ENCODE results near the gene CDC42BPB.

CDC42BPB gene

GRCh38 chr14:102971836-102972606 is 85.3 kb downstream of the CDC42BPB start:
- H3K27ac ChIP-seq = peak overlapping the region; percentile 84
- TF ChIP-seq CTCF (conservative IDR thresholded peaks at IDR 0.05) = no peak

GRCh38 chr14:102971314-102971713 is 86.0 kb downstream of the CDC42BPB start:
- 0 out of 2 replicates have a peak overlapping the region, but pooled peaks have one; percentile 26 for H3K27ac ChIP-seq
- TF ChIP-seq CTCF (conservative IDR thresholded peaks at IDR 0.05) = no peak

GRCh38 chr14:102970496-102970895 is 86.9 kb downstream of the CDC42BPB start:
- H3K27ac ChIP-seq = peak overlapping the region; percentile 26; the same call in 1 of the 2 replicates
- no peak for TF ChIP-seq CTCF (conservative IDR thresholded peaks at IDR 0.05)

- no peak overlapping the region for H3K27ac ChIP-seq
- no peak for TF ChIP-seq CTCF (conservative IDR thresholded peaks at IDR 0.05)
Observed at GRCh38 chr14:102969901-102970300, 87.4 kb downstream of the CDC42BPB start.

- TF ChIP-seq CTCF (conservative IDR thresholded peaks at IDR 0.05) = no peak
- no peak overlapping the region for H3K27ac ChIP-seq
Observed at GRCh38 chr14:102969060-102969791, 88.1 kb downstream of the CDC42BPB start.

GRCh38 chr14:102968306-102968705 is 89.0 kb downstream of the CDC42BPB start:
- no peak overlapping the region for H3K27ac ChIP-seq

More at GRCh38 chr14:102968306-102968705, 89.0 kb downstream of the CDC42BPB start:
- TF ChIP-seq CTCF (conservative IDR thresholded peaks at IDR 0.05) = no peak
